OCI-LY7 (cell line): ENCODE measurements around the gene AOAH.

ENCODE experiments used
- CTCF ChIP-seq: fragments of 200-600 bp; sonication (generic); conservative IDR thresholded peaks from 2 replicates; pipeline ENCODE4 v1.5.1; 2014; ENCODE audit warnings: mild to moderate bottlenecking, antibody characterized with exemption, low read length, moderate library complexity, mixed read lengths
- EZH2phosphoT487 ChIP-seq: fragments of 200-600 bp; sonication (generic); IDR thresholded peaks from 2 replicates; pipeline ENCODE4 v1.6.1; 2018; ENCODE audit warnings: low read depth, borderline replicate concordance, mild to moderate bottlenecking, mixed run types, antibody characterized with exemption, low read length, moderate library complexity, mixed read lengths

GRCh38 chr7:36711256-36711655 is 13.0 kb downstream of the AOAH start:
- TF ChIP-seq CTCF, result no peak
- TF ChIP-seq EZH2phosphoT487, result no peak
